GM18868 (cell line): ENCODE results near the gene PDE2A.

Source experiments
- ATAC-seq: cut with Tn5 transposase; IDR thresholded peaks from one replicate; pipeline ENCODE4 v1.9.1; 2021; ENCODE audit warnings: mild to moderate bottlenecking, moderate library complexity; ENCODE audit not compliant: unreplicated experiment

The PDE2A gene

DNA sequence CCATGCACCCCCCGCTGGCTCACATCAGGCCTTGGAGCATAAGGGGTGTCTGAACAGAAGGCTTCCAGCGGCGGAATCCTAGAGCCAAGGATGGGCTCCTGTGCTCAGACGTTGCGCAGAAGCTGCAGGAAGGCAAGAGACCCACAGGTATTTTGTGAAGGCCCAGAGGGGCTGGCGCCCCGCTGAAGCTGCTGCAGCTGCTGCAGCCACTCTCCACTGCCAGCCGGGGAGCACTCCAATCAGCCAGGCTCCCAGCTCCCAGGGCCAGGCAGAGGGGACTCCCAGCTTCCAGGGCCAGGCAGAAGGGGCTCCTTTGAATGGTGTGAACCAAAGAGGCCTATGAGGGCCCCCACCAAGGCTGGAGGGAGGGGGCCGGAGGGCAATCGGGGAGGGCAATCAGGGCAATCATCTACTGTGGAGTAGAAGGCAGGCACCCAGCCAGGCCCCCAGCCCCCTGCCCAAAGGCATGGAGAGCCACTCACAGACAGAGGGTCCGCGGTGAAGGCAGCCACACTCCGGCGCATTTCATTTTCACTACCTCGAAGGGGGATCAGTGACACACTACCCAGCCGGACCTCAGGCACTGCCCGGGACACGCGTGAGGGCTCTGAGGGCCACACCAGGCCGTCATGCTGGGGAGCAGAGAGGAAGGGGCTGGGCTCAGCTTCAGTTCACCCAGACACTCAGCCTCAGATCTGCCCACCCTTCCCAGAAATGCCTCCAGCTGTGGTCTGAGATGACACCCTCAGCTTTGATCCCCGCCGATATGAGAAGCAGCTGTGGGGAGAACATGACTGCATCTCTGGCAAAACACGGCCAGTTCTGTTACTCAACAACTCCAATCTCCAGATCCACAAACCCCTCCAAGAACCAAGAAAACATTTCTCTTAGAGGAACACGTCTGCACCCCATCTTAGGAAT, 11.6 kb upstream of the PDE2A start:
- ATAC-seq: no peak

DNA sequence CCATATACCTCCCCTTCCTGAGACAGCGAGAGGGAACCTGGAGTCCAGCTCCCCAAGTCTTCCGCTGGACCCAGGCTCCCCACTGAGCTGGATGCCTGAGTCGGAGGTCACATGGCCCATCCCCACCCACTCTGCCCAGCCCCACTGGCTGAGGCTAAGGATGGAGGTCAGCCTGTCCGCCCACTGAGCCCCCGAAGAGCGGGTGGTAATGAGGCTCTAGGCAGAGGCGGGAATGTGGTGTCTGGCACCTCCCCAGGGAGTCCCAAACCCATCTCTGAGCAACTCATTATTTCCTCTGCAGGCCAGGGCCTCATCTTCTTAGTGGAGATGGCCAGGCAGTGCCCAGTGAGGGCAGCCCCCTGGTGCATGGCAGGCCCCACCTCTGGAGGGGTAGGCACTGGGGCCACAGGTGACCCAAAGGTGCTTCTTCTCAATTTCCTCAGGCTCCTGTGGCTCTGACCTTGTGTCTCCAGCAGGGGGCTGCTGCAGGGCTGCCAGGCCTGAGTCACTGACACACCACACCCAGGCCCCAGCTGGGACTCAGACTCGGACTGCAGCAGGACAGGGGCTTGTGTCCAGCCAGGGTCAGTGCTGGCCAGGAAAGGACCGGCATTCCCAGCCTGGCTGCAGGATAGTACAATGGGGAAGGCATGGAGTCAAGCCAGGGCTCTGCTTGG, 10.2 kb upstream of the PDE2A start:
- ATAC-seq: peak; percentile 30

DNA sequence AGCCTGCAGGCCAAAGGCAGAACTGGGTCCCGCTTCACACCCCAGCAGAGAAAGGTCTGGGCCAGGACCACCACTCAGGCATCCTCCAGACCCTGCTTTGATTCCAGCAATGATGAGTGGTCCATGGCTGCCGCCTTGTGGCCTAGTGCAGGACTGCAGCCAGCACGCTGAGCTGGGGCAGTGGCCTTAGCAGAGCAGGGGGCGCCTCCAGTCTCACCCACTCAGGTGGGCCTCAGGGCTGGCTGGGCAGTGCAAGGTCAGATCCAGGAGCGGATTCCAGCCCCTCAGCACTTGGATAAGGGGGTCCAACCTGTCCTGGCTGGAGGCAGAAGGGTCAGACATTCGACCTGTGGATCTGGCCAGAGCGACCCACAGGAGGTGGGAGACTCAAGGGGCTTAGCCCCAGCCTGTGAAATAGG, 9.6 kb upstream of the PDE2A start:
- peak; percentile 52 for ATAC-seq

DNA sequence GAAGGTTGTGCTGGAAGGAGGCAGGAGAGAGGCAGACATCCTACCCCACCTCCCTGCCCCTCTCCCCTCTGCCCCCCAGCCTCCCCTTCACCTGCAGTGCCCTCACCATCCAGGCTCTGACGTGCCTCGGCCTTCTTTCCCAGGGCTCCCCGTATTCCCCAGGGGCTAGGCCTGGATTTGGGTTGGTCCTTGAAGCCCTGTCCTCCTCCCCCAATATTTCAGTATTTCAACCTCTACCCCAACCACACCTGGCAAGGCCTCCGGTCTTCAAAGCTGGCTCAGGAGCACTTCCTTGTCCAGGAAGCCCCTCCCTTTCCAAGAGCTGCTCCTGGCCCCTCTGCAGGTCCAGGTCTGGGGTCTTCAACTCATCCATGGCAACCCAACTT, 8.6 kb upstream of the PDE2A start:
- ATAC-seq: no peak

DNA sequence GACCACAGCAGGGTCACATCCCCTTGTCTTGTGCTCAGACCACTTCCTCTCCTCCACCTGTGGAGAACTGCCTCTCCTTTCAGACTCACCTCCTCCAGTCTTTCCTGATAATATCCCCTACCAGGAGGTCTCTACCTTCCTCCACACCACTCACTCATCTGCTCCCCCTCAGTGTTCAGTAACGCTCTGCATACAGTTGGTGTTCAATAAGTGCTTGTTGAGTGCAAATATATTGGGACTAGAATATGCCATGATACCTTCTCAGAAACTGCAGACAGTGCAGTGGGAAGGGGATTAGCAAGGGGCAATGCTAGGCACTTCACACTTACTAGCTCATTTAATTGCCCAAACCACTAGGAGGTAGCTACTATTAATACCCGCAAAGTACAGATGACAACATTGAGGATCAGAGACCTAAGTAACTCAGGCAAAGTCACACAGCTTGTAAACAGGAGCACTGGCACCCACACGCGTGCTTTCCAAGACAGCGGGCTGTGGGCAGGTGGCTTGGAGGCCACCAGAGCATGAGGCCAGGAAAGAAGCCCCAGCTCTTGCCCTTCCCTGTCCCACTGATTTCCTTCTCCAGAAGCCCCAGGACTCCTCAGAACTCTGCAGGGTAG, 8.1 kb upstream of the PDE2A start:
- ATAC-seq: no peak

DNA sequence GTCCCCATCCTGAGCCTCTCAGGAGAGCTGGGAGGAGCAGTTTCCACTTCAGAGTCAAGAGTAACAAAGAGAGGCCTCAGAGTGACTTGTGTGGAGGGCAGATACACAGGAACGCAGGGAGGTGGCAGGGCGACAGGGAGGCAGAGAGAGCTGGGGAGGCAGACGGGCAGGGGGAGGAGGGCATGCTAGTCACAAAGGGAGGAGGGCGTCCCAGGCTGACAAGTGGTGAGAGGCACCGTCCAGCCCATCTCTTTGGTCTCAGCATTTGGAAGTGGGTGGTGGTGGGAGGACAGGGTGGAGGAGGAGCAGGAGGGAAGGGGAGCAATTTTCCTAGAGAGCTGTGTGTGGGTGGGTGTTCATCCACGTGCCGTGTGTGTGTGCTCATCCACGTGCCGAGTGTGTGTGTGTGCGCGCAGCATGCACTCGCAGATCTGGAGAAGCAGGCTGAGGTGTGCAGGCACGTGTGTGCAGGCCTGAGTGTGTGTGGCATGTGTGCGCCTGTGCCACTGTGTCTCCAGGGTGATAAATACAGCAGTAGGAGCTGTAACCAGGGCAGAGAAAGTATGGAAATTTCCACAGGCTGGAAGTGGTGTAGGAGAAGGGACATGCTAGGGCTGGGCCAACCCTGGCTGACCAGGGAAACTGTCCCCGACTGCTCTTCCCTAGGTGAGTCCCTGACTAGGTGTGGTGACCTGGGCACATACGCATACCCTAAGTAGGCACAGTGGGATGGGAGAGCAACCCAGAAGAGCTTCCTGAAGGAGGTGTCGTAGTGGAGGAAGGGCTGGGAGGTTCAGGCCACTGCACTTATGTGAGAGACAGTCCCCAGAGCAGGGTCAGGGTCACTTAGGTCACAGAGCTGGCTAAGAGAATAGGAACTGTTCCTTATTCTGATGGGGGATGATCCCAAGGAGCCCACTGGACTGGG, 7.3 kb upstream of the PDE2A start:
- ATAC-seq: no peak

DNA sequence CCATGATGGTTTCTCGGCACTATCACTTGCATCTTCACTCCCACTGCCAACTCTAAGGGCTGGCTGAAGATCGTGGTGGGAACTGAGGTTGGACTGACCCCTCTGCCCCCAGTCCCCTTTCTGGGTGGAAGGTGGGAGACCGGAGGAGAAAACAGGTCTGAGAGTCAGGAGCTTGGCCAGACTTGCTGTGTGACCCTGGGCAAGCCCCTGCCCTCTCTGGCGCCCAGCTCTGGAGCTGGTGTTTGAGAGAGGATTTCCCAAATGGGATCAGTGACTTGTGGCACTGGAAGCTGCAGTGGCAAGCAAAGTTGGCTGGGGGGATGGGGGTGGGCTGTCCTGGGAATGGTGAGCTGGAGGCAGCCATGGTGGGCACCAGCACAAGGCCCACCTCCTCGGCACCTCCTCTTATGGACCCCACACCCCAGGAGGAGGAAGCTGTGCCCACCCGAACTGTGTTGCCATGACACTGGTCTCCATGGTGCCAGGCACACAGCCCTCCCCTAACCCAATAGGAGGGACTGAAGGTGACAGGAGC, 6.5 kb upstream of the PDE2A start:
- no peak for ATAC-seq

DNA sequence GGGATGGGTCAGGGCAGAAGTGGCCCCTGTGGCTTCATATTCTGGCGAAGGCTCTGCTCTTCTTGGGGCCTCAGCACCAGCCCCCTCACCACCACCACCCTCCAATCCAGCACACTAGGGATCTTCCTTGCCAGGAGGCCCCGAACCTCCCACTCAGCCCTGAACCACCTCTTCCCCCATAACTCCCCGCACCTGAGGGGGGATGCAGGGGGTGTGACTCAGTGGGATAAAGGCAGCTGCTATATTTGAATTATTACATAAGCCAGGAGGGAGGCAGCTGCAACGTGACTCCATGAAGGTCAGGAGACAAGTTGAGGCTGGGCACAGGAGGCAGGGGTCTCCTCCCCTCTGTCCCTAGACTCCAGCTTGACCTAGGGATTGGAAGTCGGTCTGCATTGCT, 5.6 kb upstream of the PDE2A start:
- ATAC-seq: no peak

DNA sequence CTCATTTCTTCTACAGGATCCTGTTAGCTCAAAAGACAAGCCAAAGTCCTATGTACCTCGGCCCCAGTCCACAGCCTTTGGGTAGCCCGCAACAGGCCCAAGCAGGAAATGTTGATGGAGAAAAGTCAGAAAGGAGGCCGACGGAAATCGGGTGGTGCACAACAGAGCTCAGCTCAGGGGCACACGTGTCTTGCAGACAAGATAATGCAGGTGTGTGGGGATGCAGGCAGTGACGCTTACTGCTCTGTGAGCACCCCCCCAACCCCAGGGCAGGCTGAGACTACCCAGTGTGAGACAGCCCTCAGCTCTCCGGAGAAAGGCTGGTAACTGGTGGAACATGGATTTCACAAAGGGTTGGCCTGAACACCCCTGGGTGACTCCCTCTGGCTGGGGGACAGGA, 4.3 kb upstream of the PDE2A start:
- no peak for ATAC-seq

DNA sequence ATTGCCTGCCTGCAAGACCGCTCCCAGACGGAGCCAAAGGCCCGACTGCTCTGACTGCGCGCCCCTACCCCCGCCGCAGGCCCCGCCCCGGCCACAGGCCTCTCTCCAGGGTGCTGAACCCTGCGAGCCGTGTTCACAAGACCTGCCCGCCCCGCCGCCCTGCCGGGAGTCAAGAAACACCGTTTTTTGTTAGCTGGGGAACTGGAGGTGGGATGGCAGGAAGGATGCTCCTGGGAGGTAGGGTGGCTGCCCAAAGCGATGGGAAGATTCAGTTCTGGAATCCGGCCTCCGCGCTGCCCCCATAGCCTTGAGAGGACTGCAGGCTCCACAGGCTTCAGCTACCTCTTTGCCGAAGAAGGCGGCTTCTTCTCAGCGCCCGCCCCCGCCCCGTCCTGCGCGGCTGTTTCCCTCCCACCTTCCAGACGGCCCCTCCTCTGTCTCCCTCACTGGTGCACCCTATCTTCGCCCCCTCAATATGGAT, 2.7 kb upstream of the PDE2A start:
- ATAC-seq: no peak

DNA sequence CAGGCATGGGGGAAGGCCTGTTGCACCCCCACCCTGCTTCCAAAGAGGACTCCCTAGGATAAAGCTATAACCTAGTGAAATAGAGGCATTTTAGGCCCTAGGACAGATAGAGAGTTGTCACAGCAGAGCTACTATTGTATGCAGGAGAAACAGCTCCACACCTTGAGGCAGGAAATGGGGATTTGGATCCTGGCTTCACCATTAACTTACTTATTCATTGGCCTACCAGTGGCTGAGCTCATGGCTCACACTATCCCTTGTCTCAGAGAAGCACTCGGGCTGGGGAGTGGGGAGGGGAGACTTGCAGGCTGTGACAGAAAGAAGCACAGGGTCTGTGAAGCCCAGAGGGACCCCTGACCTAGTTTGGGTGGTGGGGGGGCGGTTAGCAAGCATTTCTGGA, 999 bp upstream of the PDE2A start:
- ATAC-seq: no peak

DNA sequence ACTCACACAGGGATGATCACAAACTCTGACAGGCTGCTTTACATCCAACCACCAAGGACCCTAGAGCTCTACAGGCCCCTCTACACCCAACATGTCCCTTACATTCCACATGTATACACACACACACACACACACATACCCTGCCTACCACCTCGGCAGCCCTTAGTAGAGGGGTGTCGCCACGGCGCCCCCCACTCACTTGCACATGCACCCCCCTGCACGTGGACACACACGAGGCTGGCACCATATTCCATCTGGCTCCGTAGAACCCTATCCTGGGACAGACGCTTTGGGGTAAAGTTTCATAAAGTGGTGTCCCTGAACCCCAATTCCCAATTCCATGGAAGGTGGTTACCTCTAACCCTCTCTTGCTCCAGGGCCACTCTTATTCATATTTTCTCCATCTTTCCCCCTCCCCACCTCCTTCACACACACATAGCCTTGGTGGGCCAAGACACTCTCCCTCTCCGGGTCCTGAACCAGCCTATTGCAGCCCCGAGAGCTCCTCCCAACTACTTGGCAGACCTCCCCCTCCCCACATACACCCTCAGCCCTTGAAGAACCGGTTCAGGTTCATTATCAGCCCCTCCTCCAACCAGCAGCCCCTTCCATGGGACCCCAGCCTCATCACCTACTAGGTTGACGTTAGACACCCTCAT, 809 bp downstream of the PDE2A start:
- ATAC-seq: no peak

DNA sequence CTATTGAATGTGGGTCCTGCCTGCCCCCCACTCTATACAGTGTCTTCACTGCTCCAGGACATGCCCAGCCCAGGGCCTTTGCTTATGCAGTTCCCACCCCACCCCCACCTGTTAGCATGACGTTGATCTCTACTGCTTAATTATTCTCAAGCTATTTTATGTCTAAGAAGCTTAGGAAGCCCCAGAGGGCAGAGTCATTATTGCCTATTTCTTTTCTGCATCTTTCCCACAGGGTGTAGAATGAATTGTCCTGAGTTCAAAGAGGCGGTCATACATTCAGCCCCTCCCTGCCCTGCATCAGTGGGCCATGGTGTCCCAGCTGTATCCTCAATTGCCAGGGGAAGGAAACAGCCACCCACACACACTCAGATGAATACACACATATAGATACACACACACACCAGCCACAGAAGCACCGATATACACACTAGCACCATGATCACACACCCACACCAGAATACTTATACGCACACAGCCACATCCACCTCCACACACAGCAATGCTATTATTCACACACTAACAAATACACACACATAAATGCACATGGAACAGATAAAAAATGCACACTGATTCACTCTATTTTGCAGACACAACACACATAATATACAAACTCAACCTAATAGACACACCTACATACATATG, 1.5 kb downstream of the PDE2A start:
- no peak for ATAC-seq

DNA sequence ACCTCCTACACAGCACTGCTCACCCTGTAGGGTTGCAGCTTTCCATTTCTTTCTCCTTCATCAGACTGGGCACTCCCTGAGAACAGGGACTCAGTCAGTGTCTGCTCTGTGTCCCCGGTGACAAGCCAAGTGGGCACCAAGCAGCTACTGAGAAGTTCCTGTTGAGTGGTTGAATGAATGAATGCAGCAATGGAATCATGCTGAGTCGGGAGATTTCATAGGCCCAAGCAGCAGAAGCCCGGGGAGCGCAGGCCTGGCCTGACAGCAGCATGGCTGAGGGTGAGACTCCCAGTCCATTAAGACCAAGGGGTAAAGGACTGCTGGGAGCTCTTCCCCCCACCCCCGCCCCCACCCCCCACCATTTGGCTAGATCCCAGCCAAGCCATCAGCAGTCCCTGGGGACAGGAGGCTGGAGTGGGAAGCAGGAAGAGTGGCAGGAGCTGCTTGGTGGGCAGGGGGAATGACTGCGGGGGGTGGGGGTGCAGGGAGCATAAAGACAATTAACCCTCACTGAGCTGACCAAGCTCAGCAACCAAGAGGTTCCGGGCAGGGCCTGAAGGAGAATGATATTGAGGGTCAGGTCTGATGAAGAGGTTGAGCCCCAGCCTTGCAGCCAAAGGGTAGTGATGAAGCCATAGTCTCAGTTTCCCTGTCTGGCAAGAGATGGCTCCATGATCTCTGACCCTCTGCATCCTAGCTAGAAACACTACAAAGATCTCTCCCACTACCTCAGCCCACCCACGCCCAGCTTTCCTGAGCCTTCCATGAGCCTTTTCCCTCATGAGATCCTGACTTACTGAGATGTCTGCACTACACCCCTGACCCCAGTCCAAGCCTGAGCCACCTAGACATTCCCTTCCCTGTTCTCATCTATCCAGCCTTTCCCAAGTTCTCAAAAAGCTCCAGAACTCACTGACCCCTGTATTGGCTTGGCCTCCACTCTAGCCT, 2.8 kb downstream of the PDE2A start:
- no peak for ATAC-seq

DNA sequence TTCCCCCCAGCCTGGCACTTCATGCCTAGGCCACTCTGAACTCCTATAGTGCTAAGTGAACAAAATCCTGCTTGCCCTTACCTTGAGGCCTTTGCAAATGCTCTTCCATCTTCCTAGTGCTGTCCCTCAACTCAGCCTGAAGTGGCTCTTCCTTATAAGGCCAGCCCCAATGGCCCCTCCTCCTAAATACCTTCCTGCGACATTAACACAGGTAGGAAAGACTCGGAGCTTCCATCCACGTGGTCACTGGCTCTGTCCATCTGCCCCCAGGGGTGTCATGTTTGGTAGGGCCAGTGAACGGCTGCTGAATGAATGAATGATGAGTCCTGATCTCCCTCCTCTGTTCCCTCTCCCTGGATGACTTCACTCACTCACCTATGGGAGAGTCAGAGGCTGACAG, 4.2 kb downstream of the PDE2A start:
- ATAC-seq: no peak

DNA sequence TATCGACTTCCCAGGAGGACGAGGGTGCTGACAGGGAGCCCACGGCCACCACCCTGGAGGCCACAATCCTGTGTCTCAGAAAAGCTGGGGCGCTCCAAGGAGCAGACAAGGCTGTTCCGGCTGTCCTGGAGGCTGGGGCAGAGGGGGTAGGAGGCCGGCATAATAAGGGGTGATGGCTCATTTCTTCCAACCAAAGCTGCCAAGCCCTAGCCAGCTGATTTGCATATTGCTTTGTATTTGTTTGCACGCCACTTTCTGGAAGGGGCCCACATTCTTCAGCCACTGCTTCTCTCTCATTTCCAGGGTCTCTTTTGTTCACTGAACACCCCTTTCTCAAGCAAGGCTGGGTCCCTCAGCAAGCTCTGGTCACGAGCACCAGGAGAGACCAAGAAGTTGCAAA, 4.7 kb downstream of the PDE2A start:
- no peak for ATAC-seq

DNA sequence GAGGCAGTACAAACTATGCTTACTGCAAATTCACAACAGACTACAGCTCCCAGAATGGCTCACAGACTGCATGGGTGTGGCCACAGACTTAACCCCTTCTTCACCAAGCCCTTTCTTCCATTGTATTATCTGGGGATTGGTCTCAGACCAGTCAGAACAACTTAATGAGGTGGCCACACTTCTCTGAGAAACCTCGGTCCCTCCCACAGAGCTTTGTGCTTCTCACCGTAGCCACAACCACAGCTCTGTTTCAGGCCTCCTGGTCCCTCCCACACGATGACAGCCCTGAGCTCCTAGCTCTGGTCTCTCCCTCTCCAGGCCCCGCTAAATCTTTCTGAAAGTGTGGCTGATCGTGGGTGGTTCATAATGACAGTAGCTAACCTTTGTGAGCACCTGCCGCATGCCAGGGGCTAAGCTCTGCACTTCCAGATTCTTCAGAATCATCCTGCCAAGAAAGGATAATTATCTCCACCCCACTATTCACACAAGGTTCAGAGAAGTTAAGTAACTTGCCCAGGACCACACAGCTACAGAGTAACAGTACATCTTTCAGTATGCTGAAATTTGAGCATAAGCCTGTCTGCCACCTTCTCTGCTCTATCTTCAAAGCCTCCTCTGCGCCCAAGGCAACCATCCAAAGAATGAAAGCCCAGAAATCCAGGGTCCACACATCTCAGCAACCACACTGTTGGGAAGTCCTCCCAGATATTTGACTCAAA, 5.4 kb downstream of the PDE2A start:
- peak; percentile 94 for ATAC-seq
